Measurements from ENCODE around the gene NUTM2A.
"Not testable (repeated sequence)": the region's sequence is repeated elsewhere in the genome, so short reads cannot be mapped to it uniquely, and the experiment has no call there.

- not testable (repeated sequence) for TF ChIP-seq YY1 (IDR thresholded peaks at IDR 0.05; ENCODE audit: borderline replicate concordance in 1 of 3, control insufficient read depth in 1 of 3, extremely low read depth in 1 of 3, insufficient read depth in 3 of 3, insufficient read length in 1 of 3, insufficient replicate concordance in 2 of 3, low read depth in 1 of 3, low read length in 2 of 3); THRAP3 (IDR thresholded peaks at IDR 0.05; ENCODE audit: borderline replicate concordance); RNF2 (IDR thresholded peaks at IDR 0.05); MCM2 (IDR thresholded peaks at IDR 0.05; ENCODE audit: low read depth); ZNF133 (CRISPR knock-in tag; IDR thresholded peaks at IDR 0.05)
- TF ChIP-seq, protein P1, sequence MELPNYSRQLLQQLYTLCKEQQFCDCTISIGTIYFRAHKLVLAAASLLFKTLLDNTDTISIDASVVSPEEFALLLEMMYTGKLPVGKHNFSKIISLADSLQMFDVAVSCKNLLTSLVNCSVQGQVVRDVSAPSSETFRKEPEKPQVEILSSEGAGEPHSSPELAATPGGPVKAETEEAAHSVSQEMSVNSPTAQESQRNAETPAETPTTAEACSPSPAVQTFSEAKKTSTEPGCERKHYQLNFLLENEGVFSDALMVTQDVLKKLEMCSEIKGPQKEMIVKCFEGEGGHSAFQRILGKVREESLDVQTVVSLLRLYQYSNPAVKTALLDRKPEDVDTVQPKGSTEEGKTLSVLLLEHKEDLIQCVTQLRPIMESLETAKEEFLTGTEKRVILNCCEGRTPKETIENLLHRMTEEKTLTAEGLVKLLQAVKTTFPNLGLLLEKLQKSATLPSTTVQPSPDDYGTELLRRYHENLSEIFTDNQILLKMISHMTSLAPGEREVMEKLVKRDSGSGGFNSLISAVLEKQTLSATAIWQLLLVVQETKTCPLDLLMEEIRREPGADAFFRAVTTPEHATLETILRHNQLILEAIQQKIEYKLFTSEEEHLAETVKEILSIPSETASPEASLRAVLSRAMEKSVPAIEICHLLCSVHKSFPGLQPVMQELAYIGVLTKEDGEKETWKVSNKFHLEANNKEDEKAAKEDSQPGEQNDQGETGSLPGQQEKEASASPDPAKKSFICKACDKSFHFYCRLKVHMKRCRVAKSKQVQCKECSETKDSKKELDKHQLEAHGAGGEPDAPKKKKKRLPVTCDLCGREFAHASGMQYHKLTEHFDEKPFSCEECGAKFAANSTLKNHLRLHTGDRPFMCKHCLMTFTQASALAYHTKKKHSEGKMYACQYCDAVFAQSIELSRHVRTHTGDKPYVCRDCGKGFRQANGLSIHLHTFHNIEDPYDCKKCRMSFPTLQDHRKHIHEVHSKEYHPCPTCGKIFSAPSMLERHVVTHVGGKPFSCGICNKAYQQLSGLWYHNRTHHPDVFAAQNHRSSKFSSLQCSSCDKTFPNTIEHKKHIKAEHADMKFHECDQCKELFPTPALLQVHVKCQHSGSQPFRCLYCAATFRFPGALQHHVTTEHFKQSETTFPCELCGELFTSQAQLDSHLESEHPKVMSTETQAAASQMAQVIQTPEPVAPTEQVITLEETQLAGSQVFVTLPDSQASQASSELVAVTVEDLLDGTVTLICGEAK (IDR thresholded peaks at IDR 0.05): not testable (repeated sequence)
- TF ChIP-seq, protein P1 (CRISPR knock-in tag; IDR thresholded peaks at IDR 0.05): not testable (repeated sequence)
Measured at GRCh38 chr10:87219370-87219769, 5.9 kb upstream of the NUTM2A start.

Data from K562 (cell line).